IPS-18a (cell line): ENCODE results near the gene PAQR5.
"Not testable (repeated sequence)": the region's sequence is repeated elsewhere in the genome, so short reads cannot be mapped to it uniquely, and the experiment has no call there.

Experiments
- H3K27ac ChIP-seq: one replicate; pipeline ENCODE4 v1.5.1; 2013; ENCODE audit warnings: low read length
- H3K27me3 ChIP-seq: one replicate; pipeline ENCODE4 v1.6.1; 2013; ENCODE audit warnings: mild to moderate bottlenecking, low read length; ENCODE audit not compliant: control insufficient read depth, insufficient read depth
- H3K36me3 ChIP-seq: one replicate; pipeline ENCODE4 v1.6.1; 2013; ENCODE audit warnings: low read depth, low read length; ENCODE audit not compliant: control insufficient read depth
- H3K4me1 ChIP-seq: one replicate; pipeline ENCODE4 v1.6.1; 2013; ENCODE audit warnings: low read depth, low read length; ENCODE audit not compliant: control insufficient read depth
- H3K4me3 ChIP-seq: one replicate; pipeline ENCODE4 v1.5.1; 2013; ENCODE audit warnings: low read length
- H3K9ac ChIP-seq: one replicate; pipeline ENCODE4 v1.6.1; 2013; ENCODE audit warnings: mild to moderate bottlenecking, low read length, moderate library complexity
- H3K9me3 ChIP-seq: one replicate; pipeline ENCODE4 v1.6.1; 2013; ENCODE audit warnings: low read depth, low read length; ENCODE audit not compliant: control insufficient read depth

Gene PAQR5

GRCh38 chr15:69446953-69447352 is 148.2 kb downstream of the PAQR5 start:
- Histone ChIP-seq H3K36me3 (peaks cover 63% of the 10 kb centered on the region), H3K27me3 (no peaks in the 10 kb centered on the region)

DNA sequence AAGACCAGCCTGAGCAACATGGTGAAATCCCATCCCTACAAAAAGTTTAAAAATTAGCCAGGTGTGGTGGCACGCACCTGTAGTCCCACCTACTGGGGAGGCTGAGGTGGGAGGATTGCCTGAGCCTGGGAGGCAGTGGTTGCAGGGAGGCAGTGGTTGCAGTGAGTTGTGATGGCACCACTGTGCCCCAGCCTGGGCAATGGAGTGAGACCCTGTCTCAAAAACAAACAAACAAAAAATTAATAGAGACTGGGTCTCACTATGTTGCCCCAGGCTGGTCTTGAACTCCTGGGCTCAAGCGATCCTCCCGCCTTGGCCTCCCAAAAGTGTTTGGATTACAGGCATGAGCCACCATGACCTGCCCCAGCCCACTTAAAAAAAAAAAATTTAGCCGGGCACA is 151.5 kb downstream of the PAQR5 start:
- not testable (repeated sequence) for H3K27me3 ChIP-seq, H3K9me3 ChIP-seq, H3K4me3 ChIP-seq, H3K27ac ChIP-seq, H3K4me1 ChIP-seq, H3K9ac ChIP-seq
- peaks cover 50% of the 10 kb centered on the region for H3K36me3 ChIP-seq

More at GRCh38 chr15:69446953-69447352, 148.2 kb downstream of the PAQR5 start:
- no peaks in the 10 kb centered on the region for H3K9me3 ChIP-seq
- H3K4me3 ChIP-seq = no peak overlapping the region
- H3K4me1 ChIP-seq = peaks cover 3% of the 10 kb centered on the region
- H3K9ac ChIP-seq = no peak overlapping the region
- H3K27ac ChIP-seq = no peak overlapping the region

- peaks cover 9% of the 10 kb centered on the region for H3K4me1 ChIP-seq
- H3K27me3 ChIP-seq = no peaks in the 10 kb centered on the region
- no peak overlapping the region for H3K9ac ChIP-seq
- H3K4me3 ChIP-seq = no peak overlapping the region
- no peak overlapping the region for H3K27ac ChIP-seq
- H3K36me3 ChIP-seq = peaks cover 50% of the 10 kb centered on the region
- no peaks in the 10 kb centered on the region for H3K9me3 ChIP-seq
Measured at GRCh38 chr15:69450968-69451695, 152.4 kb downstream of the PAQR5 start.

- Histone ChIP-seq H3K9ac (peak overlapping the region; percentile 96), H3K4me3 (peak overlapping the region; percentile 90), H3K27me3 (no peaks in the 10 kb centered on the region), H3K4me1 (peaks cover 9% of the 10 kb centered on the region), H3K36me3 (peaks cover 49% of the 10 kb centered on the region), H3K9me3 (no peaks in the 10 kb centered on the region), H3K27ac (peak overlapping the region; percentile 44)
Measured at GRCh38 chr15:69451951-69452691, 153.4 kb downstream of the PAQR5 start.

GRCh38 chr15:69452692-69453521 is 154.2 kb downstream of the PAQR5 start, which contains the start of gene RPLP1:
Gene RPLP1 (plus strand): TSS chr15:69452818. CDS start chr15:69452949, 131 bp downstream.
- Histone ChIP-seq H3K27me3 (no peaks in the 10 kb centered on the region), H3K4me1 (peaks cover 9% of the 10 kb centered on the region), H3K9ac (peak within 1 kb of the TSS; percentile 96), H3K27ac (peak within 1 kb of the TSS; percentile 44), H3K4me3 (peak within 1 kb of the TSS; percentile 90), H3K9me3 (no peaks in the 10 kb centered on the region), H3K36me3 (peaks cover 46% of the 10 kb centered on the region)

DNA sequence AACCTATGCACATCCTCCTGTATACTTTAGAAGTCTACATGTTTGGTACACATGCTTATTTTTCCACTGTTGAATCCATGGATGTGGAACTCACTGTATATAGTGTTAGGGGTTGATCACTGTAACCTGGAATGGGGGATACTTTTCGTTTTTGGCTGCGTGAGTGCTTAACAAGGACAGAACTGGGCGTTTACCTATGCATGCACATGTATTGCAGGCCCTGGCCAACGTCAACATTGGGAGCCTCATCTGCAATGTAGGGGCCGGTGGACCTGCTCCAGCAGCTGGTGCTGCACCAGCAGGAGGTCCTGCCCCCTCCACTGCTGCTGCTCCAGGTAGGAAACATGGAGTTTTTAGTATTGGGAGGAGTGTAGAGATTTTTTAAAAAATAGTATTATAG is 156.2 kb downstream of the PAQR5 start:
- Histone ChIP-seq H3K27me3 (no peaks in the 10 kb centered on the region), H3K27ac (no peak overlapping the region), H3K4me3 (peak overlapping the region; percentile 90), H3K4me1 (peaks cover 9% of the 10 kb centered on the region), H3K36me3 (peaks cover 39% of the 10 kb centered on the region), H3K9me3 (no peaks in the 10 kb centered on the region), H3K9ac (no peak overlapping the region)

GRCh38 chr15:69456208-69457166 is 157.8 kb downstream of the PAQR5 start:
- no peaks in the 10 kb centered on the region for H3K9me3 ChIP-seq
- H3K9ac ChIP-seq = no peak overlapping the region
- H3K36me3 ChIP-seq = peaks cover 39% of the 10 kb centered on the region
- H3K4me1 ChIP-seq = peaks cover 9% of the 10 kb centered on the region
- H3K27ac ChIP-seq = no peak overlapping the region
- no peaks in the 10 kb centered on the region for H3K27me3 ChIP-seq
- no peak overlapping the region for H3K4me3 ChIP-seq
